H1 (cell line): Measurements from ENCODE around the gene DNTT. TPM values are rescaled to one million over a fixed set of nuclear protein-coding genes. Genes with fewer than 3 reads are reported as not detected.

Experiments used
- CTCF ChIA-PET: fragments of 300-600 bp; sonication (Branson Sonifier 250); formaldehyde crosslinking; loops from one replicate; lab custom pipeline; 2021; ENCODE audit not compliant: partially characterized antibody; lab: Charles Lee
- POLR2A ChIA-PET: fragments of 300-600 bp; sonication (Branson Sonifier 250); formaldehyde crosslinking; loops from one replicate; lab custom pipeline; 2021; ENCODE audit warnings: inconsistent platforms; ENCODE audit not compliant: partially characterized antibody; lab: Charles Lee
- DNase-seq, 2 experiments: peaks; one replicate each; pipeline versions ENCODE4 v3.0.0 to v3.0.0-alpha.2; 2010 to 2022; ENCODE audit warnings: low spot score in 2 of 2, low read depth in 1 of 2, mixed read lengths in 1 of 2
- FAIRE-seq: peaks from 2 replicates; lab custom pipeline; 2011; peaks lifted over from hg19 to GRCh38; lab: Jason Lieb, UNC
- H2AFZ ChIP-seq: 2 replicates; pipeline ENCODE4 v1.8.1; 2012; ENCODE audit warnings: low read length, inconsistent platforms
- H2AK5ac ChIP-seq: 2 replicates; pipeline ENCODE4 v1.6.1; 2013; ENCODE audit warnings: low read depth, low read length
- H2BK120ac ChIP-seq: replicated peaks from 2 replicates; pipeline ENCODE3; 2013; ENCODE audit warnings: low read depth, low read length, inconsistent platforms
- H2BK12ac ChIP-seq: 2 replicates; pipeline ENCODE4 v1.6.1; 2013; ENCODE audit warnings: low read depth, low read length
- H2BK15ac ChIP-seq: 2 replicates; pipeline ENCODE4 v1.6.1; 2013; ENCODE audit warnings: low read length
- H2BK20ac ChIP-seq: 2 replicates; pipeline ENCODE4 v1.6.1; 2013; ENCODE audit warnings: low read length
- H2BK5ac ChIP-seq: 2 replicates; pipeline ENCODE4 v1.6.1; 2013; ENCODE audit warnings: low read depth, low read length
- H3K14ac ChIP-seq: 2 replicates; pipeline ENCODE4 v1.6.1; 2013; ENCODE audit warnings: inconsistent platforms; ENCODE audit not compliant: insufficient read length
- H3K18ac ChIP-seq: 2 replicates; pipeline ENCODE4 v1.6.1; 2013; ENCODE audit warnings: low read length; ENCODE audit errors: extremely low read depth
- H3K23ac ChIP-seq: 2 replicates; pipeline ENCODE4 v1.6.1; 2013; ENCODE audit warnings: inconsistent platforms; ENCODE audit not compliant: insufficient read length
- H3K23me2 ChIP-seq: 2 replicates; pipeline ENCODE4 v1.6.1; 2013; ENCODE audit warnings: low read depth, low read length
- H3K27ac ChIP-seq: 2 replicates; pipeline ENCODE4 v1.6.1; 2011; ENCODE audit warnings: low read depth, low read length, inconsistent platforms
- H3K27me3 ChIP-seq, 4 experiments: replicated peaks in 1 of 4; 1 replicate in 1 of 4; 2 replicates in 3 of 4; pipeline versions ENCODE4 v1.6.1 to v1.8.1; 2011 to 2013; ENCODE audit warnings: low read length in 3 of 4, mild to moderate bottlenecking in 3 of 4, inconsistent platforms in 2 of 4, mixed read lengths in 2 of 4, moderate library complexity in 1 of 4; ENCODE audit not compliant: control insufficient read depth in 3 of 4, insufficient read depth in 3 of 4; ENCODE audit errors: extremely low read depth in 1 of 4
- H3K36me3 ChIP-seq, 4 experiments: 2 replicates each; pipeline versions ENCODE4 v1.6.1 to v1.8.1; 2011 to 2013; ENCODE audit warnings: mild to moderate bottlenecking in 4 of 4, low read length in 3 of 4, moderate library complexity in 2 of 4, control low read depth in 1 of 4, inconsistent platforms in 1 of 4; ENCODE audit not compliant: insufficient read depth in 4 of 4, control insufficient read depth in 2 of 4
- H3K4ac ChIP-seq: replicated peaks from 2 replicates; pipeline ENCODE3; 2013; ENCODE audit warnings: low read length, low read depth, mixed read lengths, inconsistent platforms; ENCODE audit not compliant: insufficient read length
- H3K4me1 ChIP-seq, 4 experiments: replicated peaks in 1 of 4; 1 replicate in 1 of 4; 2 replicates in 3 of 4; pipeline versions ENCODE4 v1.6.1 to v1.8.1; 2011 to 2013; ENCODE audit warnings: low read length in 3 of 4, inconsistent platforms in 2 of 4, mixed read lengths in 1 of 4; ENCODE audit not compliant: insufficient read depth in 4 of 4, control insufficient read depth in 3 of 4
- H3K4me2 ChIP-seq, 2 experiments: 2 replicates each; pipeline versions ENCODE4 v1.6.1 to v1.8.1; 2011 to 2013; ENCODE audit warnings: low read depth in 2 of 2, low read length in 2 of 2, control low read depth in 1 of 2, inconsistent platforms in 1 of 2, mild to moderate bottlenecking in 1 of 2; ENCODE audit not compliant: insufficient read depth in 1 of 2
- H3K4me3 ChIP-seq, 4 experiments: fragments of 200-600, 300-600 bp in 1 of 4; sonication (generic), shearing (Covaris generic), sonication (Bioruptor Twin) in 1 of 4; 2 replicates each; pipeline versions ENCODE4 v1.5.1 to v1.8.1; 2011 to 2016; ENCODE audit warnings: low read length in 4 of 4, low read depth in 3 of 4, control low read depth in 2 of 4, inconsistent platforms in 2 of 4, mild to moderate bottlenecking in 2 of 4, mixed read lengths in 1 of 4, moderate library complexity in 1 of 4; ENCODE audit not compliant: insufficient read depth in 2 of 4; ENCODE audit errors: extremely low read depth in 1 of 4
- H3K56ac ChIP-seq: replicated peaks from 2 replicates; pipeline ENCODE3; 2013; ENCODE audit warnings: low read depth, mild to moderate bottlenecking, mixed read lengths, low read length, inconsistent platforms; ENCODE audit not compliant: insufficient read length
- H3K79me1 ChIP-seq: 2 replicates; pipeline ENCODE4 v1.6.1; 2013; ENCODE audit warnings: low read depth, low read length, control low read depth
- H3K79me2 ChIP-seq, 2 experiments: 2 replicates each; pipeline versions ENCODE4 v1.6.1 to v1.8.1; 2012 to 2013; ENCODE audit warnings: low read length in 2 of 2, mild to moderate bottlenecking in 2 of 2, inconsistent platforms in 1 of 2; ENCODE audit not compliant: insufficient read depth in 2 of 2, control insufficient read depth in 1 of 2
- H3K9ac ChIP-seq, 4 experiments: replicated peaks in 1 of 4; 1 replicate in 1 of 4; 2 replicates in 3 of 4; pipeline versions ENCODE4 v1.6.1 to v1.8.1; 2011 to 2013; ENCODE audit warnings: low read depth in 3 of 4, low read length in 3 of 4, control low read depth in 2 of 4, mild to moderate bottlenecking in 2 of 4, moderate library complexity in 2 of 4, inconsistent platforms in 1 of 4; ENCODE audit errors: extremely low read depth in 1 of 4
- H3K9me3 ChIP-seq, 2 experiments: 2 replicates each; pipeline versions ENCODE4 v1.6.1 to v1.8.1; 2012 to 2013; ENCODE audit warnings: mild to moderate bottlenecking in 2 of 2, moderate library complexity in 2 of 2, control low read depth in 1 of 2, inconsistent platforms in 1 of 2, low read depth in 1 of 2, low read length in 1 of 2, mixed read lengths in 1 of 2; ENCODE audit not compliant: insufficient read depth in 2 of 2
- H4K20me1 ChIP-seq, 2 experiments: replicated peaks in 1 of 2; 2 replicates each; pipeline versions ENCODE3 to v1.8.1; 2011 to 2013; ENCODE audit warnings: inconsistent platforms in 2 of 2, low read length in 2 of 2, mild to moderate bottlenecking in 1 of 2; ENCODE audit not compliant: insufficient read depth in 2 of 2, control insufficient read depth in 1 of 2
- H4K5ac ChIP-seq: 2 replicates; pipeline ENCODE4 v1.6.1; 2013; ENCODE audit warnings: low read length, low read depth, mixed read lengths, inconsistent platforms; ENCODE audit not compliant: insufficient read length
- H4K8ac ChIP-seq: 2 replicates; pipeline ENCODE4 v1.8.0; 2013; ENCODE audit warnings: mild to moderate bottlenecking, moderate library complexity, low read length, inconsistent platforms; ENCODE audit not compliant: insufficient read depth; ENCODE audit errors: extremely low read depth
- H4K91ac ChIP-seq: replicated peaks from 2 replicates; pipeline ENCODE3; 2013; ENCODE audit warnings: low read length, mixed read lengths, inconsistent platforms; ENCODE audit not compliant: insufficient read length
- BACH1 ChIP-seq: IDR thresholded peaks from 2 replicates; pipeline ENCODE4 v1.6.1; 2012; ENCODE audit warnings: low read length, improper control_type of control experiment
- CEBPB ChIP-seq: IDR thresholded peaks from 2 replicates; pipeline ENCODE4 v1.6.1; 2012; ENCODE audit warnings: low read depth, low read length
- GTF2F1 ChIP-seq: IDR thresholded peaks from 2 replicates; pipeline ENCODE4 v1.6.1; 2012; ENCODE audit warnings: low read depth, low read length, improper control_type of control experiment, borderline replicate concordance
- HDAC6 ChIP-seq: IDR thresholded peaks from one replicate; pipeline ENCODE4 v1.7.1; 2012; ENCODE audit warnings: low read depth, mild to moderate bottlenecking, inconsistent platforms, low read length, moderate library complexity
- JUN ChIP-seq: IDR thresholded peaks from 2 replicates; pipeline ENCODE4 v1.6.1; 2011; ENCODE audit warnings: low read depth, mild to moderate bottlenecking, improper control_type of control experiment, low read length
- KDM4A ChIP-seq: IDR thresholded peaks from one replicate; pipeline ENCODE4 v1.7.1; 2012; ENCODE audit warnings: low read depth, mild to moderate bottlenecking, moderate library complexity, low read length, inconsistent platforms; ENCODE audit not compliant: severe bottlenecking
- NANOG ChIP-seq: IDR thresholded peaks from 2 replicates; pipeline ENCODE4 v1.6.1; 2011; ENCODE audit warnings: low read length, low read depth, mild to moderate bottlenecking, inconsistent platforms; ENCODE audit not compliant: insufficient read depth, poor library complexity, severe bottlenecking
- SIN3A ChIP-seq, 2 experiments: IDR thresholded peaks in 1 of 2; conservative IDR thresholded peaks in 1 of 2; 2 replicates each; pipeline ENCODE4 v1.6.1; 2011 to 2012; ENCODE audit warnings: low read length in 2 of 2, improper control_type of control experiment in 1 of 2, low read depth in 1 of 2, mild to moderate bottlenecking in 1 of 2
- SP1 ChIP-seq: IDR thresholded peaks from 2 replicates; pipeline ENCODE4 v1.6.1; 2011; ENCODE audit warnings: low read depth, low read length
- SP2 ChIP-seq: IDR thresholded peaks from 2 replicates; pipeline ENCODE4 v1.6.1; 2012; ENCODE audit warnings: mild to moderate bottlenecking, low read length, inconsistent platforms
- WGBS, 2 experiments: shearing (Covaris generic) in 1 of 2; methylation state at CpG; one replicate each; pipeline versions ENCODE4 v1.1.6 to v1.1.7; 2013 to 2015; ENCODE audit warnings: low lambda C conversion rate in 2 of 2, mixed read lengths in 2 of 2, inconsistent platforms in 1 of 2, low coverage in 1 of 2, missing lambda C conversion rate in 1 of 2; ENCODE audit not compliant: insufficient replicate concordance in 2 of 2, insufficient coverage in 1 of 2, insufficient read length in 1 of 2; ENCODE audit errors: extremely low coverage in 1 of 2, missing lambda C conversion rate in 1 of 2; 5-methylcytosine and 5-hydroxymethylcytosine counted together
- polyA plus RNA-seq, 7 experiments: library from polyadenylated mRNA; depleted of rRNA in 3 of 7; stranded (reverse) in 5 of 7; unstranded in 2 of 7; fragments of >200 nt in 5 of 7; fragments of 200-250 nt in 2 of 7; gene quantifications; 1 replicate in 5 of 7; 2 replicates in 1 of 7; 4 replicates in 1 of 7; pipeline versions ENCODE4 v1.2.1 to v1.2.3, GENCODE V29; 2011 to 2013; ENCODE audit warnings: missing spikeins in 2 of 7, mixed read lengths in 2 of 7
- total RNA-seq: library from RNA; stranded (reverse); fragmentation: NEBNext Ultra II Directional; extraction: Animal tissue kit (Norgen Biotek cat#: 25700); gene quantifications from 2 replicates; pipeline ENCODE4 v1.2.1, GENCODE V29; 2021
- TF ChIP-seq, protein P1 (sequence below): IDR thresholded peaks from 2 replicates; pipeline ENCODE4 v1.6.1; 2011; ENCODE audit warnings: low read length, improper control_type of control experiment

Gene DNTT
- total and polyA plus RNA-seq, 2 of the 8 experiments (the other 6 are each of a cell fraction or from before 2014, with no cell fraction given), result not detected

DNA sequence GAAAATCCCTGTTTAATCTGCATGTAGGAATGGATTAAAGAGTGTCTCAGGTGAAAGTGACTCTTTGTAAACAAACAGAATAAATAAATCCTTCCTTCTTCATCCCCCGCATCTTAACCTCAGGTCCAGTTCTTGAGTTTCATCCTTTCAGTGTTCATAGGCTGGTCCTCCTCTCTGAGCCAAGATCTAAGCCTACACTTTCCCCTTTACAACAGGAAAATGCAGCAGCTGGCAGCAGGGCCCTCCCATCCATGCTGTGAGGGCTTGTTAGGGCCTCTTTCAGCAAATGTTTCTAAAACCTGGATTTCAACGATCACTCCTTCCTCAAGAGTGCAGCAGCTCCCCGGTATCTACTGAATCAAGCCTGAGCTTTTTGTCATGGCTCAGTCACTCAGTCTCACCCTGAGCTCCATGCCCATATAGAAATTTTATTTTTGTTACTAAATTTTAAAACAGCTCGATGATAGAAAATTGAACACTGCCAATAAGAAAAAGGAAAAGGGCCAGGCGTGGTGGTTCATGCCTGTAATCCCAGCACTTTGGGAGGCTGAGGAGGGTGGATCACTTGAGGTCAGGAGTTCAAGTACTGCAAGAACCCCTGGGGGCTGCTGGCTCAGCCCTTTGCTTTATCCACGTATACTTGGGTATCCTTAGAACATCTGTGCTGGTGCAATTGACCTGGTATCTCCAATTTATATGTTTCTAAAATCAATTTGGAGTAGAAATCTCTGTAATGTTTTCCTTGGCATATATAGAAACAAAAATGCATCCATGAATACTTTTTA, 48.5 kb upstream of the DNTT start:
- ChIA-PET POLR2A (interaction anchor here (0.7 kb wide), 1 partner anchor 229 kb away, joined by 3 read pairs; no protein-coding TSS in a partner anchor), CTCF (interaction anchor here (0.6 to 2.5 kb wide), 10 partner anchors 9 to 369 kb away, joined by 3 to 7 read pairs (median 3); no protein-coding TSS in a partner anchor)
- no peaks in the 10 kb centered on the region for H3K9me3 ChIP-seq
- no peak overlapping the region for H3K4ac ChIP-seq
- H2BK15ac ChIP-seq, result 0 out of 2 replicates have a peak overlapping the region, but pooled peaks have one; percentile 0
- H3K79me2 ChIP-seq, result no peaks in the 10 kb centered on the region
- no peak overlapping the region for H2BK12ac ChIP-seq
- no peak overlapping the region for H3K18ac ChIP-seq
- no peak overlapping the region for H4K5ac ChIP-seq
- H3K27me3 ChIP-seq, result no peaks in the 10 kb centered on the region; a peak in 1 of 7 replicates
- no peak overlapping the region for H2BK120ac ChIP-seq
- peak overlapping the region in 1 of 2 experiments; percentile 25; a peak in 2 of 4 replicates for H3K4me2 ChIP-seq
- H3K4me1 ChIP-seq, result peaks cover 0 to 6% (median 3%) of the 10 kb centered on the region in 4 experiments; a peak in 3 of 7 replicates
- no peak overlapping the region for H3K4me3 ChIP-seq
- H2BK20ac ChIP-seq, result no peak overlapping the region
- 66% methylated on average over 6 of the region's 6 CpGs; no CpG with 5 or more reads in 1 of the 2 experiments for WGBS, 2 experiments
- no peak overlapping the region for H2BK5ac ChIP-seq
- DNase-seq, result no peak
- peak overlapping the region in 1 of 4 experiments; percentile 32; a peak in 1 of 7 replicates for H3K9ac ChIP-seq
- no peaks in the 10 kb centered on the region for H3K36me3 ChIP-seq
- H3K14ac ChIP-seq, result no peak overlapping the region
- H3K27ac ChIP-seq, result no peak overlapping the region
- peak; percentile 65 for FAIRE-seq
- no peaks in the 10 kb centered on the region for H4K20me1 ChIP-seq
- H3K23me2 ChIP-seq, result no peaks in the 10 kb centered on the region; the same call in 1 of the 2 replicates
- H4K8ac ChIP-seq, result no peak overlapping the region
- no peak overlapping the region for H2AK5ac ChIP-seq
- H3K56ac ChIP-seq, result no peak overlapping the region
- H4K91ac ChIP-seq, result no peak overlapping the region
- no peak overlapping the region for H2AFZ ChIP-seq
- H3K79me1 ChIP-seq, result no peaks in the 10 kb centered on the region
- H3K23ac ChIP-seq, result no peak overlapping the region
- TF ChIP-seq SIN3A (conservative IDR thresholded peaks at IDR 0.05 in 1 of 2, IDR thresholded peaks at IDR 0.05 in 1 of 2; ENCODE audit: low read depth in 1 of 2, low read length in 2 of 2) (no peak), HDAC6 (no peak), GTF2F1 (no peak), SP2 (no peak), KDM4A (no peak), NANOG (no peak), JUN (no peak), SP1 (no peak), CEBPB (no peak), BACH1 (no peak)
- TF ChIP-seq, protein P1, sequence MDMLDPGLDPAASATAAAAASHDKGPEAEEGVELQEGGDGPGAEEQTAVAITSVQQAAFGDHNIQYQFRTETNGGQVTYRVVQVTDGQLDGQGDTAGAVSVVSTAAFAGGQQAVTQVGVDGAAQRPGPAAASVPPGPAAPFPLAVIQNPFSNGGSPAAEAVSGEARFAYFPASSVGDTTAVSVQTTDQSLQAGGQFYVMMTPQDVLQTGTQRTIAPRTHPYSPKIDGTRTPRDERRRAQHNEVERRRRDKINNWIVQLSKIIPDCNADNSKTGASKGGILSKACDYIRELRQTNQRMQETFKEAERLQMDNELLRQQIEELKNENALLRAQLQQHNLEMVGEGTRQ, result no peak
